ENCODE results near the gene NFASC.

NFASC gene

GRCh38 chr1:204841316-204841715 is 29.3 kb upstream of the NFASC start:
- no peak for DNase-seq (ENCODE audit: low read depth)
- H3K4me3 ChIP-seq (ENCODE audit: low read depth, low read length), result no peak overlapping the region
- no peak for TF ChIP-seq CTCF (IDR thresholded peaks at IDR 0.05; ENCODE audit: control insufficient read depth, extremely low read depth, insufficient read depth)

DNA sequence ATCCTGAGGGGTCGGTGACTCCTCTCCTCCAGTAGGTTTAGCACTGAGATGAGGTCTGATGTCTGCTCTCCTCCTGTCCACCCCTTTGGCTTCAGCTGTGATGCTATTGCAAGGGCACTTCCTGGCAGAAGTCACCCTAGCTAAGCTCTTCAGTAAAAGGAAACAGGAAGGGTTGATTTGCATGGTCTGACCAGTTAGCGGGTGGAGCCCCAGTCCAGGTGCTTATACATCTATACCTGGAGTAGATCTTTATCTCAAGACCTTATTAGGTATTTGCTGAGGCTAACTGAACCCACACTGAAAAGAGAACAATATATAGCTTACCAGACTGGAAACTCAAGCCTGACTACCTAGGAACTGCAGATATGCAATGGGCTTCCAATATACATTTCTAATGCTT is 28.9 kb upstream of the NFASC start:
- no peak overlapping the region for H3K4me3 ChIP-seq (ENCODE audit: low read depth, low read length)
- no peak for TF ChIP-seq CTCF (IDR thresholded peaks at IDR 0.05; ENCODE audit: control insufficient read depth, extremely low read depth, insufficient read depth)
- DNase-seq (ENCODE audit: low read depth), result peak; percentile 61

DNA sequence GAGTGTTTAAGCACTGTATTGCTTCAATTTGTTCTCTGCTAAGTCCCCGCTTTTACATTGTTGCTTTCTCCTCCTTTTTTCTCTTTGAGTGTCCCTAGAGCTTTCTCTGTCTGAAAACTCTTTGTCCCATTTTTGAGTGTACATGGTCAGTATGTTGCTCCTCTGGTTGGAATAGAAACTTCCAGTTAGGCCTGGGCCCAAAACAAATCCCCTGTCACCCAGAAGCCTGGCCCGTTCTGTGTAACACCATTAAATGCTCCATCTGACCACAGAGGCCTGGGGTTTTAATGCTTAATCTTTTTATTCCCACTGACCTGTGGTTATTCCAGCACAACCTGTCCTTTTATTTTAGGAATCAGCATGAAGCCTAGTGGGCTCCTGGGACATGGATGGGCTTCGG is 28.3 kb upstream of the NFASC start:
- H3K4me3 ChIP-seq (ENCODE audit: low read depth, low read length), result no peak overlapping the region
- no peak for TF ChIP-seq CTCF (IDR thresholded peaks at IDR 0.05; ENCODE audit: control insufficient read depth, extremely low read depth, insufficient read depth)
- no peak for DNase-seq (ENCODE audit: low read depth)

DNA sequence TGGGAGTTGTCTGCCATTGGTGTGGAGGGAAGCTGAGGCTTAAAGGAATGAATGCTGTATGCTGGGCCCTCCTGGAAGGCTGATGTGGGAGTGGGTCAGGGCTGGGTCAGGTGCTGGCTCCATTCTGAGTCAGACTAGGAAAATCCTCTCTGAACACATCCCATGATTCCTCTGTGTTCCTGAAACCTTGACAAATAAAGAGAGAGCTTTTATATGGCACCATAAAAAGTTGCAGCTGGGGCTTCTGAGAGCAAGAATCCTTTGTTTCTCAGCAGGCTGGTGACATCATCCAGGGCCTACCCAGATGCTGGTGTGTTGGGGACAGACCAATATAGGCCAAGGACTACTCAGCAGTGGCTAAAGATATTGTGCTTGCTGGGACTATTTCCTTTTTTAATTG is 27.8 kb upstream of the NFASC start:
- peak; percentile 63 for DNase-seq (ENCODE audit: low read depth)
- H3K4me3 ChIP-seq (ENCODE audit: low read depth, low read length), result no peak overlapping the region
- no peak for TF ChIP-seq CTCF (IDR thresholded peaks at IDR 0.05; ENCODE audit: control insufficient read depth, extremely low read depth, insufficient read depth)

- no peak overlapping the region for H3K4me3 ChIP-seq (ENCODE audit: low read depth, low read length)
- TF ChIP-seq CTCF (IDR thresholded peaks at IDR 0.05; ENCODE audit: control insufficient read depth, extremely low read depth, insufficient read depth), result no peak
- no peak for DNase-seq (ENCODE audit: low read depth)
Observed at GRCh38 chr1:204846546-204846945, 24.1 kb upstream of the NFASC start.

GRCh38 chr1:204848579-204848978 is 22.1 kb upstream of the NFASC start:
- no peak overlapping the region for H3K4me3 ChIP-seq (ENCODE audit: low read depth, low read length)
- DNase-seq (ENCODE audit: low read depth), result no peak
- no peak for TF ChIP-seq CTCF (IDR thresholded peaks at IDR 0.05; ENCODE audit: control insufficient read depth, extremely low read depth, insufficient read depth)

- H3K4me3 ChIP-seq (ENCODE audit: low read depth, low read length), result no peak overlapping the region
- no peak for DNase-seq (ENCODE audit: low read depth)
- TF ChIP-seq CTCF (IDR thresholded peaks at IDR 0.05; ENCODE audit: control insufficient read depth, extremely low read depth, insufficient read depth), result no peak
Observed at GRCh38 chr1:204852854-204853253, 17.8 kb upstream of the NFASC start.

Data from LNCaP clone FGC (cell line).